ENCODE measurements around the gene NKTR. TPM values are rescaled to one million over a fixed set of nuclear protein-coding genes. Genes with fewer than 3 reads are reported as not detected.

Gene NKTR
- polyA plus RNA-seq, 1 experiment, result 19.0 TPM

DNA sequence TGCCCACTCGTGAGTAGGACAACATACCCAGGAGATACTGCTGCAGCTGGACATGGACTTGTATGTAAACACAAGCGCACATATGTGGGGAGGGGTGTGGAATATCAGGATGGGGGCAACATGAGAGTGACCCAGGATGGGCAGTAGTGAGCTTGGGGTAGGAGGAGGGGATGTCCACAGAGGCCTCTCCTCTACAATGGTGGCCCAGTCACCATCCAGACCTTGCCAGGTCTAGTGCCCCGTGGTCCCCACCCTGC, 52.7 kb downstream of the NKTR start:
- no peak for DNase-seq (ENCODE audit: low read depth)
- Histone ChIP-seq H3K4me3 (ENCODE audit: low read depth, low read length) (peak overlapping the region; percentile 74), H3K27me3 (ENCODE audit: control insufficient read depth, insufficient read depth, low read length) (no peaks in the 10 kb centered on the region), H3K36me3 (ENCODE audit: control insufficient read depth, insufficient read depth, low read length) (peaks cover 8% of the 10 kb centered on the region)
- TF ChIP-seq, protein P1, sequence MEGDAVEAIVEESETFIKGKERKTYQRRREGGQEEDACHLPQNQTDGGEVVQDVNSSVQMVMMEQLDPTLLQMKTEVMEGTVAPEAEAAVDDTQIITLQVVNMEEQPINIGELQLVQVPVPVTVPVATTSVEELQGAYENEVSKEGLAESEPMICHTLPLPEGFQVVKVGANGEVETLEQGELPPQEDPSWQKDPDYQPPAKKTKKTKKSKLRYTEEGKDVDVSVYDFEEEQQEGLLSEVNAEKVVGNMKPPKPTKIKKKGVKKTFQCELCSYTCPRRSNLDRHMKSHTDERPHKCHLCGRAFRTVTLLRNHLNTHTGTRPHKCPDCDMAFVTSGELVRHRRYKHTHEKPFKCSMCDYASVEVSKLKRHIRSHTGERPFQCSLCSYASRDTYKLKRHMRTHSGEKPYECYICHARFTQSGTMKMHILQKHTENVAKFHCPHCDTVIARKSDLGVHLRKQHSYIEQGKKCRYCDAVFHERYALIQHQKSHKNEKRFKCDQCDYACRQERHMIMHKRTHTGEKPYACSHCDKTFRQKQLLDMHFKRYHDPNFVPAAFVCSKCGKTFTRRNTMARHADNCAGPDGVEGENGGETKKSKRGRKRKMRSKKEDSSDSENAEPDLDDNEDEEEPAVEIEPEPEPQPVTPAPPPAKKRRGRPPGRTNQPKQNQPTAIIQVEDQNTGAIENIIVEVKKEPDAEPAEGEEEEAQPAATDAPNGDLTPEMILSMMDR (IDR thresholded peaks at IDR 0.05; ENCODE audit: insufficient read depth, low read depth, low read length), result no peak
- ChIA-PET CTCF (interaction anchor here (0.8 to 1.5 kb wide), 3 partner anchors 12 to 127 kb away, joined by 3 to 4 read pairs (median 3); no protein-coding TSS in a partner anchor), POLR2A (interaction anchor here (0.6 kb wide), 1 partner anchor 574 kb away, joined by 3 read pairs; no protein-coding TSS in a partner anchor)

DNA sequence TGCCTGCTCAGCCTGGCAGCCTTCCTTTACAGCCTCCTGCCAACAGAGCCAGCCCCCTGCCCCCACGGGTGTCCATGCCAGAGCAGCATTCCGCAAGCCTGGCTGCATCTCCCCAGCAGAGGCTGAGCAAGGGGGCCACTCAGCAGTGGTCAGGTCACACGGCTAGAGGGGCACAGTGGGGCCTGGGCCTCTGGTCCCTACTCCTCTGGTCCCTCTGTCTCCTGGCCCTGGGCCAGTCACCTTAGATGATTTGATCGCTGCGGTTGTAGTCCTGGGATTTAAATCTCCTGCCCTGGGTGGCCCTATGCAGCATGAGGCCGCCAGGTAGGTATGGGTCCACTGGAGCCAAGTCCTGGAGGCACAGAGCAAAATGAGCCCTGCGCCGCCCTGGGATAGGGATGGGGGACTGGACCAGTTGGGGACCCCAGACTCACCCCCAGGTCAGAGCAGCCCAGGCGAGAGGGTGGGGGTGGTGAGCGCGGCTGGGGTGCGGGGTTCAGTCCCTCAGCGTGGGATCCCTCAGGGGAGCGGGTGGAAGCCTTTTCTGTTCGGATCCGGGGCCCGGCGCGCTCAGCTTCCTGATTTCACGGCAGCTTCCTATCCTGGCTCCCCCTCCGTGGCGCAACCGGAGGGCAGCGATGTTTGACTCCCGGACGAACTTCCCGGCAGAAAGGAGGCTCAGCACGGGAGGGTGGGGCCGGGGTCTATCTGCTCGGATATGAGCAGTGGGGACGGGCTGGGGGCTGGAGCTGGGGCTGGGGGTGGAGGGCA, 53.3 kb downstream of the NKTR start, which contains the start of gene ZBTB47:
ZBTB47 (plus strand) TSS at position 138 of the 771 bp plus-strand sequence. CDS start 4,659 bp downstream, outside the sequence.
- ChIA-PET POLR2A (interaction anchor here (0.6 kb wide), 3 partner anchors 15 to 575 kb away, joined by 3 to 5 read pairs (median 3); no protein-coding TSS in a partner anchor), CTCF (interaction anchor here (0.8 to 1.5 kb wide), 6 partner anchors 12 to 126 kb away, joined by 3 to 5 read pairs (median 3); no protein-coding TSS in a partner anchor)
- no peak for DNase-seq (ENCODE audit: low read depth)
- Histone ChIP-seq H3K4me3 (ENCODE audit: low read depth, low read length) (peak within 1 kb of the TSS; percentile 74), H3K36me3 (ENCODE audit: control insufficient read depth, insufficient read depth, low read length) (peaks cover 12% of the 10 kb centered on the region), H3K27me3 (ENCODE audit: control insufficient read depth, insufficient read depth, low read length) (no peaks in the 10 kb centered on the region)
- TF ChIP-seq, protein P1 (IDR thresholded peaks at IDR 0.05; ENCODE audit: insufficient read depth, low read depth, low read length), result no peak

DNA sequence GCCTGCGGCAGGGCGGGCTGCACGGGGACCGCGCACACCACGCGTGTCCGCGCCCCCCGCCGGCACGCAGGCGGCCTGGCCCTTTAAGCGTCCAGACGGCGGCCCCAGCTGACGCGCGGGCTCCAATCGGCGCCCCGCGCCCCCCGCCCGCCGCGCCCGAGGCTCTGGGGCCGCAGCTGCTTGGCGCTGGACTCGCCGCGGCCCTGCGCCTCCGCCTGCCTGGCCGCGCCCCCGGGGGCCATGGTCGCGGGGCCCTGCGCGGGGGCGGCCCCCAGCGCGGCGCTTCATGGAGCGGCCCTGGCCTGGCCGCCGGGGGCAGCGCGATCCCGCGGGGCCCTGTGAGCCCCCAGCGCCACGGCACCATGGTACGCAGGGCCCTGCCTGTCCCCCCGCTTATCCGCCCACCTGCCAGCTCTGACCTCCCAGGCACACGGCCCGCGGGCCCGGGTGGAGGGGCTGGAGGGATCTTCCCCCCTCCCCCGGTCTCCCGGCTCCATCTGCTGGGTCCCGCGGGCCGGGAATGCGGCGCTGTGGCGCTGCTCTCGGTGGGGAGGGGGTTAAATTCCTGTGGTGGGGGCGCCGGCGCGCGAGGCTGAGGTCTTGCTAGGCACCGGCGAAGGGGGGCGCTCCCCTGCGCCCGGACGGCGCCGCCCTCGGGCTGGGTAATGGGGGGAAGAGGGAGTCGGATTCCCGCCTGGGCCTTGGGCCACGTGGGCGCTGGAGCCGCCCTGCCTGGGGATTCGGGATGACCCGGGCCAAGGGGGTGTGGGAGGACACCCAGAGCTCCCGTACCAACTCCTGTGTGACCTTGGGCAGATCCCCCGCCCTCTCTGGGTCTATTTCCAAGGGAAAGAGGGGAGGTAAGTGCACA, 54.1 kb downstream of the NKTR start:
- no peak for DNase-seq (ENCODE audit: low read depth)
- H3K4me3 ChIP-seq (ENCODE audit: low read depth, low read length), result peak overlapping the region; percentile 74
- TF ChIP-seq, protein P1 (IDR thresholded peaks at IDR 0.05; ENCODE audit: insufficient read depth, low read depth, low read length), result no peak; the same call in 1 of the 2 replicates
- POLR2A ChIA-PET, result no interaction called here
- no peaks in the 10 kb centered on the region for H3K27me3 ChIP-seq (ENCODE audit: control insufficient read depth, insufficient read depth, low read length)
- peaks cover 17% of the 10 kb centered on the region for H3K36me3 ChIP-seq (ENCODE audit: control insufficient read depth, insufficient read depth, low read length)
- CTCF ChIA-PET, result interaction anchor here (1.1 to 1.3 kb wide), 4 partner anchors 11 to 100 kb away, joined by 3 to 5 read pairs (median 3); no protein-coding TSS in a partner anchor

DNA sequence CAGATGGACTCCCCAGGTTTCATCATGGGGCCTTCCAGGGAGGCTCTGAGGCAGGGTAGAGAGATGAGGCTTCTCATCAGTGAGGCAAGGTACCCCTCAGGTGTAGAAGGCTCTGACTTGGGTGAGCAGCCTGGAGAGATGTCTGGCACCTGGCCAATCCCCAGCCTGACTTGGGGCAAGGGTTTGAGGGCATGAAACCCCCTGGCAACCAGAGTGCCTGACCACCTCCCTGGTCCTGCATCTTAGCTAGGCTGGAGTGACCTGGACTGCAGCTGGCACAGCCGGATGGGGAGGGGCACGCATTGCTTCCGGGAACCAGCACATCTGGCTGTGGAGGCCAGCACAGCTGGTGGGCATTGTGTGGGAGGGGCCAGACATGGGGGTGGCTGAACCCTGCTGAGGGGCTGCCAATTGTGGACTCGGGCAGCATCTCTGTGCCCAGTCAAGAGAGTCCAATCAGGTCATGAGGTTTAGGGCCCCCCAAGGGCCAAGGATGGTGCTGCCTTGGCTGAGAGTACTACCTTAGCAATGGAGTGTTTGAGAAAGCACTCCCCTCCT, 54.9 kb downstream of the NKTR start:
- TF ChIP-seq, protein P1 (IDR thresholded peaks at IDR 0.05; ENCODE audit: insufficient read depth, low read depth, low read length), result no peak
- Histone ChIP-seq H3K4me3 (ENCODE audit: low read depth, low read length) (peak overlapping the region; percentile 74), H3K36me3 (ENCODE audit: control insufficient read depth, insufficient read depth, low read length) (peaks cover 22% of the 10 kb centered on the region), H3K27me3 (ENCODE audit: control insufficient read depth, insufficient read depth, low read length) (no peaks in the 10 kb centered on the region)
- no peak for DNase-seq (ENCODE audit: low read depth)
- ChIA-PET CTCF (interaction anchor here (1.2 kb wide), 1 partner anchor 90 kb away, joined by 3 read pairs; no protein-coding TSS in a partner anchor), POLR2A (no interaction called here)
